Natural killer cell (primary cell): ENCODE results near the gene CASK. TPM values are rescaled to one million over a fixed set of nuclear protein-coding genes. Genes with fewer than 3 reads are reported as not detected.

Experiments
- ATAC-seq, 3 donors: fragments of 150-1000 bp in 2 of 3; fragments of 200-7000 bp in 1 of 3; cut with Tn5 transposase; 1 replicate in 1 of 3; 2 replicates in 2 of 3; pipeline ENCODE4 v1.10.0; 2021; ENCODE audit warnings: mild to moderate bottlenecking in 2 of 3, moderate library complexity in 2 of 3
- DNase-seq, 2 donors: peaks; one replicate each; pipeline versions ENCODE4 v3.0.0 to v3.0.0-alpha.2; 2013 to 2021; ENCODE audit warnings: mixed read lengths in 1 of 2
- H3K27ac ChIP-seq: one replicate; pipeline ENCODE4 v1.5.1; 2013; ENCODE audit warnings: mild to moderate bottlenecking, low read length
- H3K27me3 ChIP-seq: one replicate; pipeline ENCODE4 v1.6.1; 2013; ENCODE audit warnings: low read length; ENCODE audit not compliant: control insufficient read depth, insufficient read depth
- H3K36me3 ChIP-seq: one replicate; pipeline ENCODE4 v1.6.1; 2013; ENCODE audit warnings: low read length; ENCODE audit not compliant: control insufficient read depth, insufficient read depth
- H3K4me1 ChIP-seq: one replicate; pipeline ENCODE4 v1.6.1; 2013; ENCODE audit warnings: low read length; ENCODE audit not compliant: control insufficient read depth, insufficient read depth
- H3K4me3 ChIP-seq: one replicate; pipeline ENCODE4 v1.5.1; 2013; ENCODE audit warnings: low read length
- H3K9me3 ChIP-seq: one replicate; pipeline ENCODE4 v1.6.1; 2013; ENCODE audit warnings: low read length; ENCODE audit not compliant: control insufficient read depth, insufficient read depth
- H3K27ac Mint-ChIP-seq, 2 donors: one replicate each; pipeline ENCODE4 v1.8.0; 2022; ENCODE audit warnings: mild to moderate bottlenecking in 2 of 2, mixed read lengths in 2 of 2, moderate library complexity in 1 of 2
- H3K27me3 Mint-ChIP-seq, 2 donors: one replicate each; pipeline ENCODE4 v1.8.0; 2022; ENCODE audit warnings: low read depth in 2 of 2, mixed read lengths in 2 of 2
- H3K36me3 Mint-ChIP-seq: one replicate; pipeline ENCODE4 v1.8.0; 2022; ENCODE audit warnings: mixed read lengths
- H3K4me1 Mint-ChIP-seq, 2 donors: one replicate each; pipeline ENCODE4 v1.8.0; 2022; ENCODE audit warnings: mixed read lengths in 2 of 2
- H3K4me3 Mint-ChIP-seq: one replicate; pipeline ENCODE4 v1.8.0; 2022; ENCODE audit warnings: mild to moderate bottlenecking, moderate library complexity, mixed read lengths
- H3K9me3 Mint-ChIP-seq, 2 donors: one replicate each; pipeline ENCODE4 v1.8.0; 2022; ENCODE audit warnings: mixed read lengths in 2 of 2
- CTCF ChIP-seq: fragments of 200-600 bp; IDR thresholded peaks from one replicate; pipeline ENCODE4 v1.8.0; 2022; ENCODE audit warnings: antibody characterized with exemption
- WGBS: methylation state at CpG from one replicate; pipeline ENCODE4 v1.1.7; 2013; ENCODE audit warnings: missing lambda C conversion rate; ENCODE audit not compliant: insufficient coverage; 5-methylcytosine and 5-hydroxymethylcytosine counted together
- intact Hi-C: fragments of 100-400 bp; cut with micrococcal nuclease; formaldehyde crosslinking; loops from one replicate; pipeline ENCODE4 v1.14.2; 2022
- total RNA-seq, 4 donors: library from RNA; stranded (reverse); fragments of 120-200 nt in 1 of 4; gene quantifications; one replicate each; pipeline versions ENCODE4 v1.2.3 to v1.2.4, GENCODE V29; 2013 to 2022

Gene CASK
- total RNA-seq, 3 donors from 2014 or later (not counting 1 experiment from before 2014, with no cell fraction given): 23.5 to 27.9 (median 25.6) TPM

GRCh38 chrX:41580423-41581064 is 342.8 kb downstream of the CASK start:
- no peak for TF ChIP-seq CTCF
- no peak overlapping the region for H3K27ac Mint-ChIP-seq
- no peaks in the 10 kb centered on the region for H3K9me3 Mint-ChIP-seq
- peaks cover 0 to 12% of the 10 kb centered on the region in 2 donors for H3K27me3 Mint-ChIP-seq
- H3K4me1 ChIP-seq: peaks cover 7% of the 10 kb centered on the region
- no peaks in the 10 kb centered on the region for H3K9me3 ChIP-seq
- H3K4me3 Mint-ChIP-seq: no peak overlapping the region
- no CpG with 5 or more reads among the region's 6 CpGs for WGBS
- peaks cover 10% of the 10 kb centered on the region for H3K36me3 ChIP-seq
- H3K4me1 Mint-ChIP-seq: peaks cover 5 to 6% of the 10 kb centered on the region in 2 donors
- H3K36me3 Mint-ChIP-seq: no peaks in the 10 kb centered on the region
- H3K27ac ChIP-seq: no peak overlapping the region
- ATAC-seq (peak; percentile 66 to 83 (median 75)), DNase-seq (peak in 1 of 2 donors; percentile 33)
- H3K4me3 ChIP-seq: no peak overlapping the region
- H3K27me3 ChIP-seq: no peaks in the 10 kb centered on the region
- intact Hi-C loops: no loop called here

- no peak overlapping the region for H3K27ac Mint-ChIP-seq
- peaks cover 15 to 19% of the 10 kb centered on the region in 2 donors for H3K4me1 Mint-ChIP-seq
- TF ChIP-seq CTCF: no peak
- no peaks in the 10 kb centered on the region for H3K36me3 Mint-ChIP-seq
- intact Hi-C loops: loop anchor here (5.0 kb wide), 1 partner anchor 232 kb away; the partner anchor contains the start of gene DDX3X
- no CpG with 5 or more reads among the region's 3 CpGs for WGBS
- DNase-seq: no peak
- Histone ChIP-seq H3K4me3 (no peak overlapping the region), H3K4me1 (peaks cover 15% of the 10 kb centered on the region), H3K27ac (no peak overlapping the region), H3K36me3 (no peaks in the 10 kb centered on the region), H3K27me3 (no peaks in the 10 kb centered on the region), H3K9me3 (no peaks in the 10 kb centered on the region)
- ATAC-seq: no peak
- H3K4me3 Mint-ChIP-seq: no peak overlapping the region
- no peaks in the 10 kb centered on the region for H3K27me3 Mint-ChIP-seq
- H3K9me3 Mint-ChIP-seq: no peaks in the 10 kb centered on the region
These were observed 359.5 kb downstream of the CASK start for GRCh38 chrX:41563876-41564275.

GRCh38 chrX:41561045-41561444 is 362.3 kb downstream of the CASK start:
- no peaks in the 10 kb centered on the region for H3K9me3 Mint-ChIP-seq
- Histone ChIP-seq H3K9me3 (no peaks in the 10 kb centered on the region), H3K27me3 (no peaks in the 10 kb centered on the region), H3K4me3 (no peak overlapping the region), H3K27ac (peak overlapping the region; percentile 29), H3K36me3 (no peaks in the 10 kb centered on the region), H3K4me1 (peaks cover 15% of the 10 kb centered on the region)
- DNase-seq (peak in 1 of 2 donors; percentile 65), ATAC-seq (peak; percentile 80 to 90 (median 82))
- TF ChIP-seq CTCF: no peak
- intact Hi-C loops: loop anchor here (5.0 kb wide), 1 partner anchor 229 kb away; the partner anchor contains the start of gene DDX3X
- peak overlapping the region; percentile 48 for H3K4me3 Mint-ChIP-seq
- H3K27ac Mint-ChIP-seq: peak overlapping the region; percentile 49 to 78
- H3K27me3 Mint-ChIP-seq: no peaks in the 10 kb centered on the region
- H3K4me1 Mint-ChIP-seq: peaks cover 22 to 28% of the 10 kb centered on the region in 2 donors
- WGBS: no CpG with 5 or more reads among the region's 2 CpGs
- H3K36me3 Mint-ChIP-seq: no peaks in the 10 kb centered on the region
